Measurements from ENCODE around the gene IFI6. TPM values are rescaled to one million over a fixed set of nuclear protein-coding genes. Genes with fewer than 3 reads are reported as not detected.
"Not testable (repeated sequence)": the region's sequence is repeated elsewhere in the genome, so short reads cannot be mapped to it uniquely, and the experiment has no call there.

IFI6 gene
- total RNA-seq, 4 donors from 2014 or later, result 120 to 174 (median 150) TPM

GRCh38 chr1:27628712-27629111 lies 43.3 kb downstream of the IFI6 start:
- intact Hi-C loops (cut with DNase I), result no loop called here
- 58 to 60% methylated on average over 3 of the region's 3 CpGs for WGBS, 2 donors
- no peak for TF ChIP-seq POLR2A (IDR thresholded peaks at IDR 0.05)
- TF ChIP-seq CTCF (IDR thresholded peaks at IDR 0.05), result no peak
- no peaks in the 10 kb centered on the region for H3K27me3 ChIP-seq
- no peak overlapping the region for H3K4me3 ChIP-seq (replicated peaks in 1 of 3)
- peak overlapping the region in 2 of 3 donors; percentile 13 to 81 for H3K27ac ChIP-seq
- no peaks in the 10 kb centered on the region for H3K36me3 ChIP-seq
- no peaks in the 10 kb centered on the region for H3K9me3 ChIP-seq
- peaks cover 19 to 46% of the 10 kb centered on the region in 2 donors for H3K4me1 ChIP-seq
- DNase-seq, result no peak

DNA sequence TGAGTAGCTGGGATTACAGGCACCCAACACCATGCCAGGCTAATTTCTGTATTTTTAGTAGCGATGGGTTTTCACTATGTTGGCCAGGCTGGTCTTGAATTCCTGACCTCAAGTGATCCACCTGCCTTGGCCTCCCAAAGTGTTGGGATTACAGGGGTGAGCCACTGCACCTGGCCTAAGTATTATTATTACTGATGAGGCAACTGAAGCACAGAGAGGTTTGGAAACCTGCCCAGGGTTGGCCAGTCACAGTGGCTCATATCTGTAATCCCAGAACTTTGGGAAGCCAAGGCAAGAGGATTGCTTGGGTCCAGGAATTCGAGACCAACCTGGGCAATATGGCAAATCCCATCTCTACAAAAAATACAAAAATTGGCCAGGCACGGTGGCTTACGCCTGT lies 44.3 kb downstream of the IFI6 start:
- H3K27me3 ChIP-seq; H3K36me3 ChIP-seq; H3K27ac ChIP-seq; H3K9me3 ChIP-seq; H3K4me3 ChIP-seq (replicated peaks in 1 of 3); DNase-seq; intact Hi-C loops (cut with DNase I): not testable (repeated sequence)
- H3K4me1 ChIP-seq, result peaks cover 12 to 36% of the 10 kb centered on the region in 2 donors
- 89 to 97% methylated on average over 4 of the region's 4 CpGs for WGBS, 2 donors

GRCh38 chr1:27627061-27627460 lies 44.9 kb downstream of the IFI6 start:
- Histone ChIP-seq H3K4me1 (peaks cover 6 to 30% of the 10 kb centered on the region in 2 donors), H3K9me3 (no peaks in the 10 kb centered on the region), H3K4me3 (replicated peaks in 1 of 3) (no peak overlapping the region), H3K36me3 (no peaks in the 10 kb centered on the region), H3K27ac (no peak overlapping the region), H3K27me3 (no peaks in the 10 kb centered on the region)
- intact Hi-C loops (cut with DNase I), result no loop called here
- 95% methylated on average over 5 of the region's 5 CpGs for WGBS, 2 donors
- DNase-seq, result no peak
- no peak for TF ChIP-seq CTCF (IDR thresholded peaks at IDR 0.05)
- no peak for TF ChIP-seq POLR2A (IDR thresholded peaks at IDR 0.05)

DNA sequence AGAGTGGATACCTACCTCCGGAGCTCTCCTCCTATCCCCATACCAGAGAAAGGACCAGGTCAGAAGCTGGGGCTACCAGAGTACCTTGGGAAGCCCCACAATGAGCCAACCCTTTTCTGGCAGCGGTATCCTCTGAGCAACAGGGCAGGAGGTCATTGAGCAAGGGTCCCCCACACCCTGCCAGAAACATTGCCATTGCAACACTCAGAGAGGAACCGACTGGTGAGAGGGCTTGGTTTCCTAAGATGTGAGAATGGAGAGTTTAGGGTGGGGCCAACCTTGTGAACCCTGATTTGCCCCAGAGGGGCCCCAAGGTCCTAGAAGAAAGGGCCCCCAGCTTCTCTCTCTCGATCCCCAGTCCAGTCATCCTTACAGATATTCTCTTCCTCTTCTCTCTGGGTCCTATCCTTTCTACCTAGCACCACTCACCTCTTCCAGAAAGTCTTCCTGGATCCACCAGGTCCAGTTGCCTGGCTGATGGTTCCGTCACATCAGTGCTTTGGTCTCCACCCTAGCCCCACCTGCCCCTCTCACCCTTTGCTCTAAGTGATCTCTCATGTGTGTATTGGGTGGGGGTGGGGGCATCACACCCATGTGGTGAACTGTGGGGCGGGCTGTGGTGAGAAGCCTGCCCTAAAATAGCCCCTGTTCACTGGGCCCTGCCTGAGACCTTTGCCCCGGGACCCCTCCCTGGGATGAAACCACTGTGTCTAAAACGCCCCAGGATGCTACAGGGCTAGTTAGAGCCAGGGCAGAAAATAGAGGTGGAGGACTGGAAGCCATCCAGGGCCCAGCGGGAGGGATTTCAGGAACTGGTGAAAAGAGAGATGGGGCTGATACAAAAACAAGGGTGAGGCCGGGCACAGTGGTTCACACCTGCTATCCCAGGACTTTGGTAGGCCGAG lies 45.7 kb downstream of the IFI6 start:
- no peaks in the 10 kb centered on the region for H3K36me3 ChIP-seq
- DNase-seq, result no peak
- no peaks in the 10 kb centered on the region for H3K9me3 ChIP-seq
- no peaks in the 10 kb centered on the region for H3K27me3 ChIP-seq
- H3K4me1 ChIP-seq, result peaks cover 6 to 23% of the 10 kb centered on the region in 2 donors
- H3K4me3 ChIP-seq (replicated peaks in 1 of 3), result no peak overlapping the region
- WGBS, 2 donors, result 85 to 88% methylated on average over 10 to 11 of the region's 11 CpGs
- TF ChIP-seq CTCF (IDR thresholded peaks at IDR 0.05), result no peak
- TF ChIP-seq POLR2A (IDR thresholded peaks at IDR 0.05), result no peak
- intact Hi-C loops (cut with DNase I), result no loop called here
- peak overlapping the region in 1 of 3 donors; percentile 10 for H3K27ac ChIP-seq

DNA sequence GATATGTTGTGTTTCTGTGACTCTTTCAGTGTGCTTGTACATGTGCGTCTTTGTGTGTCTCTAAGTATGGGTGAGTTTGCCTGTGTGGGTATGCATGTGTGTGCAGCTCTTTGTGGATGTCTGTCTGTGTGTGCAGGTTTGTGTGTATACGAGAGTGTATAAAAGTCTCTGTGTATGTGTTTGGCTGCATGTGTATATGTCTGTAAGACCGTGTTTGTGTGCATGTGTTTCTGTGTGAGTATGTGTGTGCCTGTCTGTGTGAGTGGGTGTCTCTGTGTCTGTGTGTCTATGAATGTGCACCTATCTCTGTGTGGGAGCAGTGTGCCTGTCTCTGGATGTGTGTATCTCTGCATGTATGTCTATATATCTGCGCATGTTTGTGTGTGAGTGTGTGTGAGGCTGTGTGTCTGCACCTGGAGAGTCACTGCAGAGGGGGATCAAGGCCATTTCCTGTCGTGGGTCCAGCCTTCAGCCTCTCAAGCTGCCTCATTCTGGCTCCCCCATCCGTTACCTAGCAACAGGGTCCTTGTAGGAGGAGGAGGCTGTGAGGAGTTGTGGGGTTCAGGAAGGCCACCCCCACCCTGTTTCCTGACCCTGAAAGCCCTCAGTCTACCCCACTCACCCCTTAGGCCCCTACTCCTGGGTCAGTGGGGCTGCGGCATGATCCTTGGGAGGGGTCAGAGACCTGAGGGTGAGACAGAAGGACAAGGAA lies 47.4 kb downstream of the IFI6 start:
- intact Hi-C loops (cut with DNase I), result no loop called here
- peaks cover 0 to 10% of the 10 kb centered on the region in 2 donors for H3K4me1 ChIP-seq
- no peaks in the 10 kb centered on the region for H3K9me3 ChIP-seq
- no peak overlapping the region for H3K27ac ChIP-seq
- DNase-seq, result no peak
- no peak overlapping the region for H3K4me3 ChIP-seq (replicated peaks in 1 of 3)
- no peaks in the 10 kb centered on the region for H3K36me3 ChIP-seq
- no peak for TF ChIP-seq POLR2A (IDR thresholded peaks at IDR 0.05)
- no peak for TF ChIP-seq CTCF (IDR thresholded peaks at IDR 0.05)
- 66 to 68% methylated on average over 7 of the region's 7 CpGs for WGBS, 2 donors
- H3K27me3 ChIP-seq, result no peaks in the 10 kb centered on the region

All from thyroid gland (tissue), 4 donors.